ENCODE results near the gene EIF5A. TPM values are rescaled to one million over a fixed set of nuclear protein-coding genes. Genes with fewer than 3 reads are reported as not detected.
A peak's percentile ranks its signal among the peaks of the same experiment; 100 is the strongest.

The EIF5A gene
- total RNA-seq, 1 donor from 2014 or later, result 323 TPM

- peak overlapping the region; percentile 99 for H3K27ac Mint-ChIP-seq
- no peaks in the 10 kb centered on the region for H3K9me3 Mint-ChIP-seq (ENCODE audit: low read depth)
- no peak for TF ChIP-seq CTCF (IDR thresholded peaks at IDR 0.05; ENCODE audit: unreplicated experiment)
- peaks cover 7% of the 10 kb centered on the region for H3K36me3 Mint-ChIP-seq (ENCODE audit: insufficient read depth)
- no peak for DNase-seq (ENCODE audit: low spot score, unreplicated experiment)
- peak overlapping the region; percentile 99 for H3K4me3 Mint-ChIP-seq (ENCODE audit: low read depth)
- no peaks in the 10 kb centered on the region for H3K27me3 Mint-ChIP-seq
- peaks cover 33% of the 10 kb centered on the region for H3K4me1 Mint-ChIP-seq (ENCODE audit: low read depth)
Observed at GRCh38 chr17:7261379-7262191, 45.8 kb upstream of the EIF5A start.

- H3K36me3 Mint-ChIP-seq (ENCODE audit: insufficient read depth), result peaks cover 4% of the 10 kb centered on the region
- H3K27me3 Mint-ChIP-seq, result no peaks in the 10 kb centered on the region
- peak; percentile 86 for DNase-seq (ENCODE audit: low spot score, unreplicated experiment)
- peak within 1 kb of the TSS; percentile 99 for H3K4me3 Mint-ChIP-seq (ENCODE audit: low read depth)
- TF ChIP-seq CTCF (IDR thresholded peaks at IDR 0.05; ENCODE audit: unreplicated experiment), result peak; percentile 49
- H3K4me1 Mint-ChIP-seq (ENCODE audit: low read depth), result peaks cover 36% of the 10 kb centered on the region
- peak within 1 kb of the TSS; percentile 99 for H3K27ac Mint-ChIP-seq
- no peaks in the 10 kb centered on the region for H3K9me3 Mint-ChIP-seq (ENCODE audit: low read depth)
Observed at GRCh38 chr17:7262192-7262934, 45.1 kb upstream of the EIF5A start, which contains the start of gene CLDN7. CLDN7 (minus strand) TSS chr17:7262478; CDS start chr17:7262043, 435 bp downstream.

- H3K27ac Mint-ChIP-seq, result peak overlapping the region; percentile 99
- H3K36me3 Mint-ChIP-seq (ENCODE audit: insufficient read depth), result peaks cover 4% of the 10 kb centered on the region
- no peaks in the 10 kb centered on the region for H3K27me3 Mint-ChIP-seq
- peak; percentile 54 for DNase-seq (ENCODE audit: low spot score, unreplicated experiment)
- peaks cover 36% of the 10 kb centered on the region for H3K4me1 Mint-ChIP-seq (ENCODE audit: low read depth)
- TF ChIP-seq CTCF (IDR thresholded peaks at IDR 0.05; ENCODE audit: unreplicated experiment), result no peak
- no peaks in the 10 kb centered on the region for H3K9me3 Mint-ChIP-seq (ENCODE audit: low read depth)
- H3K4me3 Mint-ChIP-seq (ENCODE audit: low read depth), result peak overlapping the region; percentile 99
Observed at GRCh38 chr17:7262935-7263800, 44.3 kb upstream of the EIF5A start.

- Mint-ChIP-seq H3K36me3 (ENCODE audit: insufficient read depth) (peaks cover 4% of the 10 kb centered on the region), H3K4me3 (ENCODE audit: low read depth) (peak overlapping the region; percentile 99), H3K27ac (peak overlapping the region; percentile 99), H3K4me1 (ENCODE audit: low read depth) (peaks cover 33% of the 10 kb centered on the region), H3K27me3 (no peaks in the 10 kb centered on the region), H3K9me3 (ENCODE audit: low read depth) (no peaks in the 10 kb centered on the region)
- TF ChIP-seq CTCF (IDR thresholded peaks at IDR 0.05; ENCODE audit: unreplicated experiment), result no peak
- no peak for DNase-seq (ENCODE audit: low spot score, unreplicated experiment)
Observed at GRCh38 chr17:7263801-7264078, 43.7 kb upstream of the EIF5A start.

GRCh38 chr17:7266784-7267183 is 40.6 kb upstream of the EIF5A start:
- no peak overlapping the region for H3K4me3 Mint-ChIP-seq (ENCODE audit: low read depth)
- DNase-seq (ENCODE audit: low spot score, unreplicated experiment), result no peak
- H3K27me3 Mint-ChIP-seq, result peaks cover 4% of the 10 kb centered on the region
- H3K4me1 Mint-ChIP-seq (ENCODE audit: low read depth), result peaks cover 17% of the 10 kb centered on the region
- no peaks in the 10 kb centered on the region for H3K36me3 Mint-ChIP-seq (ENCODE audit: insufficient read depth)
- TF ChIP-seq CTCF (IDR thresholded peaks at IDR 0.05; ENCODE audit: unreplicated experiment), result no peak
- peak overlapping the region; percentile 42 for H3K27ac Mint-ChIP-seq
- no peaks in the 10 kb centered on the region for H3K9me3 Mint-ChIP-seq (ENCODE audit: low read depth)
